Stomach (tissue), 9 donors: Measurements from ENCODE around the gene KCNQ1. TPM values are rescaled to one million over a fixed set of nuclear protein-coding genes. Genes with fewer than 3 reads are reported as not detected.

Experiments used
- DNase-seq, 2 donors: peaks; one replicate each; pipeline versions ENCODE4 v3.0.0 to v3.0.0-alpha.2; 2013 to 2019
- H3K27ac ChIP-seq, 5 donors: fragments of 200-600 bp in 4 of 5; sonication (generic) in 4 of 5; one replicate each; pipeline ENCODE4 v1.5.1; 2013 to 2019; ENCODE audit warnings: mild to moderate bottlenecking in 1 of 5, moderate library complexity in 1 of 5
- H3K27me3 ChIP-seq, 3 donors: fragments of 200-600 bp; sonication (generic); one replicate each; pipeline ENCODE4 v1.5.1; 2017 to 2019; ENCODE audit warnings: mixed run types in 1 of 3
- H3K36me3 ChIP-seq, 4 donors: fragments of 200-600 bp; sonication (generic); 1 replicate in 3 of 4; 2 replicates in 1 of 4; pipeline ENCODE4 v1.5.1; 2016 to 2019
- H3K4me1 ChIP-seq, 4 donors: fragments of 200-600 bp; sonication (generic); one replicate each; pipeline ENCODE4 v1.5.1; 2016 to 2019
- H3K4me3 ChIP-seq, 4 donors: fragments of 200-600 bp; sonication (generic) in 3 of 4; one replicate each; pipeline ENCODE4 v1.5.1; 2016 to 2019; ENCODE audit warnings: mild to moderate bottlenecking in 1 of 4
- H3K9me3 ChIP-seq, 4 donors: fragments of 200-600 bp; sonication (generic); one replicate each; pipeline ENCODE4 v1.5.1; 2016 to 2019
- EP300 ChIP-seq: sonication (generic); formaldehyde crosslinking; IDR thresholded peaks from one replicate; pipeline ENCODE4 v1.6.1; 2017; ENCODE audit warnings: antibody characterized with exemption
- POLR2A ChIP-seq, 4 donors: fragments of 450-650 bp; IDR thresholded peaks; one replicate each; pipeline ENCODE4 v1.6.1; 2016; ENCODE audit warnings: antibody characterized with exemption in 4 of 4, control low read depth in 2 of 4, mild to moderate bottlenecking in 1 of 4, moderate library complexity in 1 of 4
- POLR2AphosphoS5 ChIP-seq, 3 donors: sonication (generic); formaldehyde crosslinking; IDR thresholded peaks; one replicate each; pipeline ENCODE4 v1.6.1; 2016; ENCODE audit warnings: antibody characterized with exemption in 3 of 3
- WGBS, 5 donors: extraction: QIAGEN DNeasy Blood & Tissue Kit in 3 of 5; methylation state at CpG; one replicate each; pipeline versions ENCODE4 v1.1.5 to v1.1.7; 2013 to 2018; 5-methylcytosine and 5-hydroxymethylcytosine counted together
- intact Hi-C: fragments of 100-400 bp; cut with DNase I; formaldehyde crosslinking; loops from one replicate; pipeline ENCODE4 v1.15.1; 2023; ENCODE audit warnings: low total_unique reads
- polyA plus RNA-seq, 3 donors: library from polyadenylated mRNA; stranded (reverse); fragments of 200-250 nt; gene quantifications; one replicate each; pipeline ENCODE4 v1.2.3, GENCODE V29; 2013
- total RNA-seq, 5 donors: library from RNA; depleted of rRNA; stranded (reverse); fragments of >200 nt; gene quantifications; one replicate each; pipeline versions ENCODE4 v1.1.0 to v1.2.3, GENCODE V29; 2014 to 2016
- TF ChIP-seq, protein P1 (sequence below), 7 experiments: fragments of 450-650 bp in 4 of 7; fragments of 200-600 bp in 3 of 7; sonication (generic) in 3 of 7; IDR thresholded peaks; one replicate each; pipeline ENCODE4 v1.5.1; 2016 to 2019; ENCODE audit warnings: antibody characterized with exemption in 7 of 7, control low read depth in 2 of 7, mild to moderate bottlenecking in 1 of 7
- donor health status: healthy with polysubstance abuse.
- donor health status: Bipolar disorder and iron deficiency.
- donor health status: healthy.

KCNQ1 gene
- total and polyA plus RNA-seq, 8 donors, result 12.1 to 155 (median 49.0) TPM

DNA sequence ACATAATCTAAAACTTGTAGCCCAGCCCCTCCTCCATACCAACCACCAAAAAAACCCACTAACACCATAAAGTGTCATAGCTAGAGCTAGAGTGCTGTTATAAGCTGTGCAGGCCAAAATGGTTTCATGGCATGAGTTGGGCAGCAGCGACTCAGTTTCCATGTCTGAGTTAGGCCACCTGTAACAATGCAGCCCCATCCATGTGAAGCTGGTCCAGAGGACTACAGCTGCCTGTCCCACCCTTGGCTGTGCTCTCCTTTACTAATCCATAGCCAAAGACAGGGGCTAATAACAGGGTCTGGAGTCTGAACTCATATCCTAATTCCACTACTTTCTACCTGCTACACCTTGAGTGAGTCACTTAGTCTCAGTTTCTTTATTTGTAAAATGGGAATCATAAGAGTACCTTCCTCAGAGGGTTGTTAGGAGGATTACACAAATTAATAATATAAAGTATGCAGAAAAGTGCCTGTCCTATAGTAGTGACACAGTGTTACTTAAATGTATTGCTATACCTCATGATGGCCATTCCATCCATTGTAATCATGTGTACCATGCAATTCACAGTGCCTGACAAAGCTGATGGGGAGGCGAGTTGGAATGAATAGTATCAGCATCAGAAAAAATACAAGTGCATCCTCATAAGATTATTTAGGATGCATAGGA lies 234.3 kb downstream of the KCNQ1 start:
- H3K36me3 ChIP-seq, result peaks cover 0 to 6% (median 0%) of the 10 kb centered on the region in 4 donors
- no peaks in the 10 kb centered on the region for H3K9me3 ChIP-seq
- 82 to 98% (median 97%) methylated on average over 2 of the region's 2 CpGs for WGBS, 5 donors
- peaks cover 16 to 55% (median 32%) of the 10 kb centered on the region in 4 donors for H3K4me1 ChIP-seq
- intact Hi-C loops, result no loop called here
- H3K27me3 ChIP-seq, result no peaks in the 10 kb centered on the region
- TF ChIP-seq, protein P1, sequence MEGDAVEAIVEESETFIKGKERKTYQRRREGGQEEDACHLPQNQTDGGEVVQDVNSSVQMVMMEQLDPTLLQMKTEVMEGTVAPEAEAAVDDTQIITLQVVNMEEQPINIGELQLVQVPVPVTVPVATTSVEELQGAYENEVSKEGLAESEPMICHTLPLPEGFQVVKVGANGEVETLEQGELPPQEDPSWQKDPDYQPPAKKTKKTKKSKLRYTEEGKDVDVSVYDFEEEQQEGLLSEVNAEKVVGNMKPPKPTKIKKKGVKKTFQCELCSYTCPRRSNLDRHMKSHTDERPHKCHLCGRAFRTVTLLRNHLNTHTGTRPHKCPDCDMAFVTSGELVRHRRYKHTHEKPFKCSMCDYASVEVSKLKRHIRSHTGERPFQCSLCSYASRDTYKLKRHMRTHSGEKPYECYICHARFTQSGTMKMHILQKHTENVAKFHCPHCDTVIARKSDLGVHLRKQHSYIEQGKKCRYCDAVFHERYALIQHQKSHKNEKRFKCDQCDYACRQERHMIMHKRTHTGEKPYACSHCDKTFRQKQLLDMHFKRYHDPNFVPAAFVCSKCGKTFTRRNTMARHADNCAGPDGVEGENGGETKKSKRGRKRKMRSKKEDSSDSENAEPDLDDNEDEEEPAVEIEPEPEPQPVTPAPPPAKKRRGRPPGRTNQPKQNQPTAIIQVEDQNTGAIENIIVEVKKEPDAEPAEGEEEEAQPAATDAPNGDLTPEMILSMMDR (IDR thresholded peaks at IDR 0.05), result no peak
- TF ChIP-seq POLR2AphosphoS5 (IDR thresholded peaks at IDR 0.05), result no peak
- TF ChIP-seq EP300, result no peak
- TF ChIP-seq POLR2A (IDR thresholded peaks at IDR 0.05), result no peak
- no peak overlapping the region for H3K4me3 ChIP-seq
- DNase-seq, result no peak
- no peak overlapping the region for H3K27ac ChIP-seq

DNA sequence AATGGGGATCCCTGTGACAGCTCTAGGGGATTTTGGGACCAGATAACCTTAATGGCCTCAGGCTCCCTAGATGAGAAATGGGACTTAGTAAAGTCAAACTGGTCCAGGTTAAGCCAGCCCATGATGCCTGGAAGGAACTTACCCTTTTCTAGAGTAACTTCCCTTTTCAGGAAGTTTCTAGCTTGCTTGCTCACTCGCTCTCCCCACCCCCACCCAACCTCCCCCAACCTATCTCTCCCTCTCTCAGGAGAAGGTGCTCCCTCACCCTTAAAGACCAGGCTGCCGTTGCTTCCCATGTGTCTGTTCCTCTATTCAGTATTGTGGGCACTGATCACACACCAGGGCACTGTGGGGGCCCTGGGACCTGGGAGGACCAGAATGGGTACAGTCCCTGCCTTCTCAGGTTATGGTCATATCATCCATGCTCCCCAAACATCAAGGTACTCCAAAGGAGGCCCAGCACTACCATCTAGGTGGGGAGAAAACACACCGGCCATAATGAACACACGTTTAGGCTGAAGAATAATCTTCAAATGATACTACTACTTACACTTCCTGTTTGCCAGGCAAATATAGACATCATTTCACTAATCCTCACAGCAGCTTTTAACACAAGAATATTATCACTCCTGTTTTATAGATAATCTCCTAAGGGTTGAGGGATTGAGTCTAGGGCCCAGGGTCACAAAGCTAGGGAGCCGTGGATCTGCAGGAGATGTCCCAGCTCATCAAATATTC lies 236.8 kb downstream of the KCNQ1 start:
- DNase-seq, result no peak
- Histone ChIP-seq H3K27me3 (no peaks in the 10 kb centered on the region), H3K27ac (no peak overlapping the region), H3K9me3 (no peaks in the 10 kb centered on the region), H3K4me1 (peaks cover 6 to 36% (median 24%) of the 10 kb centered on the region in 4 donors), H3K36me3 (peaks cover 0 to 15% (median 10%) of the 10 kb centered on the region in 4 donors), H3K4me3 (no peak overlapping the region)
- 59 to 72% (median 67%) methylated on average over 5 of the region's 5 CpGs for WGBS, 5 donors
- TF ChIP-seq POLR2AphosphoS5 (IDR thresholded peaks at IDR 0.05) (no peak), EP300 (no peak)
- intact Hi-C loops, result no loop called here

DNA sequence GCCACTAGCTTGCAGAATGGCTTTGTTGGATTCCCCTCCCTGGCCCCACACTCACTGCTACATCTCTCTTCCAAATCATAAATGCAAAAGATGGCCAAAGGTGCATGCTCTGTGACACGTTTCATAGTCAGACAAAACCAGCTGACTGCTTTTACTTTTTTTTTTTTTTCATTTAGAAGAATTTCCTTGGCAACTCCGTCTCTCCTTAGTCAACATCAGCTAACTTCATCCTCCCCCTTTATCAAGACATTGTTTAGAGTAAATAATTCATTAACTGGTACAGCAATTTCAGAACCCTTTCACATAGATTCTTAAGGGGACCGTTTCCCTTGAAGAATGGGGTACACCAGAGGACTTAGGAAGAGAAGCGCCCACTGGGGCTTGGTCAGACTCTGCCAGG lies 239.0 kb downstream of the KCNQ1 start:
- H3K9me3 ChIP-seq, result no peaks in the 10 kb centered on the region
- no peak overlapping the region for H3K27ac ChIP-seq
- H3K27me3 ChIP-seq, result no peaks in the 10 kb centered on the region
- WGBS, 5 donors, result 42 to 66% (median 64%) methylated on average over 4 of the region's 4 CpGs
- H3K36me3 ChIP-seq, result peaks cover 0 to 15% (median 10%) of the 10 kb centered on the region in 4 donors
- H3K4me1 ChIP-seq, result peaks cover 12 to 47% (median 36%) of the 10 kb centered on the region in 4 donors
- no peak for TF ChIP-seq EP300
- TF ChIP-seq POLR2AphosphoS5 (IDR thresholded peaks at IDR 0.05), result no peak
- no peak for TF ChIP-seq POLR2A (IDR thresholded peaks at IDR 0.05)
- TF ChIP-seq, protein P1 (IDR thresholded peaks at IDR 0.05), result no peak
- DNase-seq, result no peak
- intact Hi-C loops, result no loop called here
- H3K4me3 ChIP-seq, result no peak overlapping the region

DNA sequence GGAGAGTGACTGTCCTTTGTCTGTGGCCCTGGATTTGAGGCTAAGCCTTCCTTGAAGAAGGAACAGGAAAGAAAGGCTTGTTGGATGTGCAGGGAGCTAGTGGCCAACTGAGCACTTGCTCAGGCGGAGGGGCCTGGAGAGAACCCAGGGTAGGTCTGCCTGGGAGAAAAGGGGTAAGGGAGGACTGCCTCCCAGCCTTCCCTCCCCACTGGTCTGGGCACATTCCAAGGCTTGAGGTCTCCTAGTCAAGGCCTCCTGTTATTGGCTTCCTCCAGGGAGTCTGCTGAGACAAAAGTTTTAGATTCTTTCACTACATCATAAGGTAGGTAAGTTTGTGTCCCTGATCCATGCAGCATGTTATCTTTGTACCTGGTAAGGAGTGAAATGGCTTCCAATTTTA lies 239.8 kb downstream of the KCNQ1 start:
- no peak overlapping the region for H3K4me3 ChIP-seq
- intact Hi-C loops, result no loop called here
- no peaks in the 10 kb centered on the region for H3K9me3 ChIP-seq
- TF ChIP-seq POLR2A (IDR thresholded peaks at IDR 0.05) (no peak), EP300 (no peak), POLR2AphosphoS5 (IDR thresholded peaks at IDR 0.05) (no peak)
- TF ChIP-seq, protein P1 (IDR thresholded peaks at IDR 0.05), result no peak
- peaks cover 12 to 54% (median 43%) of the 10 kb centered on the region in 4 donors for H3K4me1 ChIP-seq
- no peak overlapping the region for H3K27ac ChIP-seq
- WGBS, 5 donors, result 94 to 100% (median 97%) methylated on average over 1 of the region's 1 CpG
- DNase-seq, result no peak
- H3K36me3 ChIP-seq, result peaks cover 0 to 15% (median 10%) of the 10 kb centered on the region in 4 donors
- H3K27me3 ChIP-seq, result no peaks in the 10 kb centered on the region
